Measurements from ENCODE around the gene F5.

DNA sequence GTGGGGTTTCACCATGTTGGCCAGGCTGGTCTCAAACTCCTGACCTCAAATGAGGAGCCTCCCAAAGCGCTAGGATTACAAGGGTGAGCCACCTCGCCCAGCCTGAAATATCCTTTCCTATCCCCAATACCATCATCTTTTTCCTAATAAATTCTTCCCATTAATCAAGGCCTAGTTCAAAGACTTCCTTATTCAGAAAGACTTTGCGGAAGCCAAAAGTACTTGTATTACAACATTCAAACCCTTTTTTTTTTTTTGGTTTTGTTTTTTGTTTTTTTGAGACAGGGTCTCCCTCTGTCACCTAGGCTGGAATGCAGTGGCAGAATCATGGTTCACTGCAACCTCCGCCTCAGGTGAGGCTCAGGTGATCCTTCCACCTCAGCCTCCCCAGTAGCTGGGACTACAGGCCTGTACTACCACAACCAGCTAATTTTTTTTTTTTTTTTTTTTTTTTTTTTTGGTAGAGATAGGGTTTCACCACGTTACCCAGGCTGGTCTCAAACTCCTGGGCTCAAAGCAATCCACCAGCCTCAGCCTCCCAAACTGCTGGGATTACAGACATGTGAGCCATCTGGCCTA is 108.1 kb downstream of the F5 start:
- TF ChIP-seq, protein P1, sequence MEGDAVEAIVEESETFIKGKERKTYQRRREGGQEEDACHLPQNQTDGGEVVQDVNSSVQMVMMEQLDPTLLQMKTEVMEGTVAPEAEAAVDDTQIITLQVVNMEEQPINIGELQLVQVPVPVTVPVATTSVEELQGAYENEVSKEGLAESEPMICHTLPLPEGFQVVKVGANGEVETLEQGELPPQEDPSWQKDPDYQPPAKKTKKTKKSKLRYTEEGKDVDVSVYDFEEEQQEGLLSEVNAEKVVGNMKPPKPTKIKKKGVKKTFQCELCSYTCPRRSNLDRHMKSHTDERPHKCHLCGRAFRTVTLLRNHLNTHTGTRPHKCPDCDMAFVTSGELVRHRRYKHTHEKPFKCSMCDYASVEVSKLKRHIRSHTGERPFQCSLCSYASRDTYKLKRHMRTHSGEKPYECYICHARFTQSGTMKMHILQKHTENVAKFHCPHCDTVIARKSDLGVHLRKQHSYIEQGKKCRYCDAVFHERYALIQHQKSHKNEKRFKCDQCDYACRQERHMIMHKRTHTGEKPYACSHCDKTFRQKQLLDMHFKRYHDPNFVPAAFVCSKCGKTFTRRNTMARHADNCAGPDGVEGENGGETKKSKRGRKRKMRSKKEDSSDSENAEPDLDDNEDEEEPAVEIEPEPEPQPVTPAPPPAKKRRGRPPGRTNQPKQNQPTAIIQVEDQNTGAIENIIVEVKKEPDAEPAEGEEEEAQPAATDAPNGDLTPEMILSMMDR (conservative IDR thresholded peaks at IDR 0.05; ENCODE audit: low read length): no peak
- TF ChIP-seq EZH2phosphoT487 (IDR thresholded peaks at IDR 0.05; ENCODE audit: borderline replicate concordance, low read depth, low read length): no peak

Data from OCI-LY7 (cell line).